BJ (cell line): ENCODE data around the gene GPR155. TPM values are rescaled to one million over a fixed set of nuclear protein-coding genes. Genes with fewer than 3 reads are reported as not detected.
"Not testable (repeated sequence)": the region's sequence is repeated elsewhere in the genome, so short reads cannot be mapped to it uniquely, and the experiment has no call there.

Experiments used
- CTCF ChIA-PET: fragments of 350-600 bp; formaldehyde crosslinking; extraction: SDS; loops from one replicate; lab custom pipeline; 2021; ENCODE audit warnings: antibody characterized with exemption, inconsistent platforms; lab: Yijun Ruan, JAX
- POLR2A ChIA-PET: fragments of 300-600 bp; sonication (Branson Sonifier 250); formaldehyde crosslinking; extraction: SDS; loops from one replicate; lab custom pipeline; 2021; ENCODE audit warnings: antibody characterized with exemption; lab: Charles Lee
- DNase-seq: peaks from one replicate; pipeline ENCODE4 v3.0.0-alpha.2; 2011; ENCODE audit warnings: low read depth
- H3K27me3 ChIP-seq: 2 replicates; pipeline ENCODE4 v1.6.0; 2011; ENCODE audit warnings: low read length; ENCODE audit not compliant: control insufficient read depth, insufficient read depth
- H3K36me3 ChIP-seq: 2 replicates; pipeline ENCODE4 v1.5.1; 2011; ENCODE audit warnings: low read length; ENCODE audit not compliant: control insufficient read depth, insufficient read depth
- H3K4me3 ChIP-seq: 2 replicates; pipeline ENCODE4 v1.5.1; 2011; ENCODE audit warnings: low read depth, mild to moderate bottlenecking, control low read depth, low read length
- CTCF ChIP-seq: IDR thresholded peaks from 2 replicates; pipeline ENCODE4 v1.5.1; 2011; ENCODE audit warnings: low read depth, mild to moderate bottlenecking, control low read depth, inconsistent platforms, low read length, moderate library complexity; ENCODE audit not compliant: insufficient read depth
- polyA plus RNA-seq: library from polyadenylated mRNA; depleted of rRNA; stranded (reverse); fragments of >200 nt; gene quantifications from 2 replicates; pipeline ENCODE4 v1.2.3, GENCODE V29; 2011

GPR155 gene
- polyA plus RNA-seq, 1 experiment, result 2.0 TPM

GRCh38 chr2:174412256-174412655 lies 74.6 kb downstream of the GPR155 start:
- no peak for DNase-seq
- H3K27me3 ChIP-seq, result no peaks in the 10 kb centered on the region
- no peak overlapping the region for H3K4me3 ChIP-seq
- no peak for TF ChIP-seq CTCF
- CTCF ChIA-PET, result interaction anchor here (0.6 to 0.9 kb wide), 3 partner anchors 14 to 1001 kb away, joined by 3 to 4 read pairs (median 4); no protein-coding TSS in a partner anchor
- no peaks in the 10 kb centered on the region for H3K36me3 ChIP-seq
- POLR2A ChIA-PET, result no interaction called here

GRCh38 chr2:174410039-174410438 lies 76.8 kb downstream of the GPR155 start:
- H3K27me3 ChIP-seq, POLR2A ChIA-PET, CTCF ChIA-PET, H3K36me3 ChIP-seq, H3K4me3 ChIP-seq, DNase-seq: not testable (repeated sequence)

- TF ChIP-seq CTCF, result no peak
- DNase-seq, result no peak
- Histone ChIP-seq H3K4me3 (no peak overlapping the region), H3K36me3 (no peaks in the 10 kb centered on the region), H3K27me3 (no peaks in the 10 kb centered on the region)
- POLR2A ChIA-PET, result no interaction called here
- CTCF ChIA-PET, result no interaction called here
Measured at GRCh38 chr2:174403628-174404027, 83.2 kb downstream of the GPR155 start.

GRCh38 chr2:174400853-174401252 lies 86.0 kb downstream of the GPR155 start:
- Histone ChIP-seq H3K27me3 (no peaks in the 10 kb centered on the region), H3K36me3 (no peaks in the 10 kb centered on the region), H3K4me3 (no peak overlapping the region)
- no peak for DNase-seq
- TF ChIP-seq CTCF, result no peak
- CTCF ChIA-PET, result no interaction called here
- POLR2A ChIA-PET, result no interaction called here

GRCh38 chr2:174399171-174399570 lies 87.7 kb downstream of the GPR155 start:
- Histone ChIP-seq H3K27me3 (no peaks in the 10 kb centered on the region), H3K4me3 (no peak overlapping the region), H3K36me3 (no peaks in the 10 kb centered on the region)
- peak; percentile 52 for DNase-seq
- ChIA-PET POLR2A (no interaction called here), CTCF (no interaction called here)
- TF ChIP-seq CTCF, result no peak

- no peak for TF ChIP-seq CTCF
- CTCF ChIA-PET, result no interaction called here
- POLR2A ChIA-PET, result no interaction called here
- no peak for DNase-seq
- Histone ChIP-seq H3K27me3 (no peaks in the 10 kb centered on the region), H3K36me3 (no peaks in the 10 kb centered on the region), H3K4me3 (no peak overlapping the region)
Measured at GRCh38 chr2:174397773-174398172, 89.1 kb downstream of the GPR155 start.
